Tracheal epithelial cell (primary cell): Measurements from ENCODE around the gene ADRA2B. TPM values are rescaled to one million over a fixed set of nuclear protein-coding genes. Genes with fewer than 3 reads are reported as not detected.

Source experiments
- total RNA-seq: library from RNA; depleted of rRNA; stranded (reverse); fragments of >200 nt; gene quantifications from 2 replicates; pipeline ENCODE4 v1.2.1, GENCODE V29; 2014

ADRA2B gene
- total RNA-seq: not detected in 2 replicates

GRCh38 chr2:96116424-96116878 is at the start of gene ADRA2B:
Gene ADRA2B (minus strand): TSS chr2:96116571. CDS start chr2:96116149, 422 bp downstream.

GRCh38 chr2:96145036-96145847 is 28.9 kb upstream of the ADRA2B start, which contains the start of gene DUSP2:
Gene DUSP2 (minus strand): TSS chr2:96145440. CDS start chr2:96145354, 86 bp downstream.

GRCh38 chr2:96138179-96139145 is 22.1 kb upstream of the ADRA2B start, which contains the start of gene ASTL:
Gene ASTL (minus strand): TSS chr2:96138502. CDS start chr2:96138436, 66 bp downstream.

Other genes with a start within 250 kb of the ADRA2B start
- gene ANKRD36C, start 124.7 kb downstream of the ADRA2B start, total RNA-seq: 6.0 and 13.7 TPM in 2 replicates
- gene GPAT2, start 81.7 kb downstream of the ADRA2B start, total RNA-seq: 1.5 and 4.8 TPM in 2 replicates
- gene ASTL, start 21.9 kb upstream of the ADRA2B start, total RNA-seq: not detected in 2 replicates
- gene DUSP2, start 28.9 kb upstream of the ADRA2B start, total RNA-seq: 10.6 and 11.1 TPM in 2 replicates
- 109 and 150 TPM in 2 replicates for gene STARD7, start 92.3 kb upstream of the ADRA2B start, total RNA-seq
- 15.6 and 18.3 TPM in 2 replicates for gene TMEM127, start 149.4 kb upstream of the ADRA2B start, total RNA-seq
- 110 and 129 TPM in 2 replicates for gene CIAO1, start 149.7 kb upstream of the ADRA2B start, total RNA-seq
- gene SNRNP200, start 189.0 kb upstream of the ADRA2B start, total RNA-seq: 39.8 and 43.5 TPM in 2 replicates
- gene ITPRIPL1, start 208.7 kb upstream of the ADRA2B start, total RNA-seq: 1.9 and 3.6 TPM in 2 replicates
- gene NCAPH, start 219.2 kb upstream of the ADRA2B start, total RNA-seq: 1.1 and 1.7 TPM in 2 replicates